GM10266 (cell line): ENCODE data around the gene PTHLH.

Source experiments
- DNase-seq: peaks from one replicate; pipeline ENCODE4 v3.0.0; 2012; ENCODE audit errors: extremely low spot score
- TF ChIP-seq, protein P1 (sequence below): IDR thresholded peaks from 2 replicates; pipeline ENCODE4 v1.5.1; 2012; ENCODE audit warnings: mild to moderate bottlenecking, low read depth; ENCODE audit not compliant: control insufficient read depth, insufficient read depth; ENCODE audit errors: missing control alignments

Gene PTHLH

DNA sequence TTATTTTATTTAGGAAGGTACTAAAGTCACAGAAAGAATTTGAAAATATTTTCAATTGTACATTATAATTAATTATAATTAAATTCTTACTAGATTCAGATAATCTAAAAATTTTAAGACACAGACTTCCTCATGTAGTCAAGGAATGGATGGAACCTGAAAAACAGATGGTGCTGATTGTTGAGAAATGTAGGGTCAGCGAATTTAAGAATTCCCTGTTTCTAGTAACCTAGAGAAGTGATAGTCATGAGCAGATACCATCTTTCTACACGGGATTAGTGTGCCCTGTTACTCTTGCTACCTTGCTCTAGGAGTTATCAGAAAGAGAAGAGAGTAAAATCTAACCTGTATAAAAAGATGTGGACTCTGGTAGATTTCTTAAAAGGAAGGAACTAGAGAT, 37.5 kb upstream of the PTHLH start:
- no peak for DNase-seq
- TF ChIP-seq, protein P1, sequence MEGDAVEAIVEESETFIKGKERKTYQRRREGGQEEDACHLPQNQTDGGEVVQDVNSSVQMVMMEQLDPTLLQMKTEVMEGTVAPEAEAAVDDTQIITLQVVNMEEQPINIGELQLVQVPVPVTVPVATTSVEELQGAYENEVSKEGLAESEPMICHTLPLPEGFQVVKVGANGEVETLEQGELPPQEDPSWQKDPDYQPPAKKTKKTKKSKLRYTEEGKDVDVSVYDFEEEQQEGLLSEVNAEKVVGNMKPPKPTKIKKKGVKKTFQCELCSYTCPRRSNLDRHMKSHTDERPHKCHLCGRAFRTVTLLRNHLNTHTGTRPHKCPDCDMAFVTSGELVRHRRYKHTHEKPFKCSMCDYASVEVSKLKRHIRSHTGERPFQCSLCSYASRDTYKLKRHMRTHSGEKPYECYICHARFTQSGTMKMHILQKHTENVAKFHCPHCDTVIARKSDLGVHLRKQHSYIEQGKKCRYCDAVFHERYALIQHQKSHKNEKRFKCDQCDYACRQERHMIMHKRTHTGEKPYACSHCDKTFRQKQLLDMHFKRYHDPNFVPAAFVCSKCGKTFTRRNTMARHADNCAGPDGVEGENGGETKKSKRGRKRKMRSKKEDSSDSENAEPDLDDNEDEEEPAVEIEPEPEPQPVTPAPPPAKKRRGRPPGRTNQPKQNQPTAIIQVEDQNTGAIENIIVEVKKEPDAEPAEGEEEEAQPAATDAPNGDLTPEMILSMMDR: no peak

DNA sequence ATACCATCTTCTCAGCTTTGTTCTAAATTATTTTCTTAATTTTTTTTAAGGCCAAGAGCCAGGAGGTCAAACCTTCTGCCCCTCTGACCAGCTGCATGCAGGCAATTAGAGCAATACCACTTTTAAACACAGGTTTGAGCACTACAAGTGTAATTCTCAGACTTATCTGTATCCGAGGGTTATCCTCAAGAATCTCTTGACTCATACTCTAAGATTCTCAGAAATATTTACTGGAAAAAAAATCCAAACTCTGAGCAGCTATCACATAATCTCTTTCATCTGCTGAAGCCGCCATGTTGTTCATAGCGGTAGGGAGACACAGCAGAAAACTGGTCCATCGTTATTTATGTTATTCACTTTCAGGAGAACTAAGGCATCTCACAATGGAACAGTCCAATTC, 27.4 kb upstream of the PTHLH start:
- TF ChIP-seq, protein P1: no peak
- no peak for DNase-seq

DNA sequence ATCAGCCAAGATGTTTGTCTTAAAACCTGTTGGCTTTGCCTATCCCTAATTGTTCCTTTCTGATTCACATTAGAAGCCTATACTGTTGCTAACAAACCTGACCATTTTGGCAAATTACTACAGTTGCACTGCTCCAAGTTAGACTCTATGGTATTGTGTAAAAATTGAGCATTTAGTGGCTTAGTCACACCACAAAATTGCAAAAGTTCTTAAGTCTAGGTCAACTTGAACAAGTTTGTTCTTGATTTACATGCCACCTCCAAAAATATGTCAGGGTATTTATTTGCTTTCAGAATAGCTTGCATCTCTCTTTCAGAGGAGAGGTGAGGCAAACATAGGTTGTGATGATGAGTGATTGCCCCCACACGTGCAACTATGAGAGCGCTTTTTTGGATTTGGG, 27.0 kb upstream of the PTHLH start:
- TF ChIP-seq, protein P1: no peak
- no peak for DNase-seq

DNA sequence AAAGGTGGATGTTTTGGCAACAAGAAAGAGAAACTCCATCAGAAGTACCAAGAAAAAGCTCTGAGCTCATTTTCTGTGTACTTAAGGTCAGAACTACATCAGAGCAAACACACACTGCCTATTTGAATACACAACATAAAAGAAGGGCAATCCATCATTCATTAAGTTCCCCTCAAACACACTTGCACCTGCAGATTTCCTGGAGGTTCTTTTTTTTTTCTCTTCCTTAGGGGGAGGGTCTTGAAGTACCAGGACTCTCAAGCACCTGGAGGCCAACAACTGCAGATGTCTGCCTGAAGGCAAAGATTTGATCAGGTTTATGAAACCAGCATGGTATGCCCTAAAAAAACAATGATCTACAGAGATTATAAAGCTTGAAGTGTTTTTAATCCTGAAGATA, 26.1 kb upstream of the PTHLH start:
- no peak for DNase-seq
- TF ChIP-seq, protein P1: no peak

DNA sequence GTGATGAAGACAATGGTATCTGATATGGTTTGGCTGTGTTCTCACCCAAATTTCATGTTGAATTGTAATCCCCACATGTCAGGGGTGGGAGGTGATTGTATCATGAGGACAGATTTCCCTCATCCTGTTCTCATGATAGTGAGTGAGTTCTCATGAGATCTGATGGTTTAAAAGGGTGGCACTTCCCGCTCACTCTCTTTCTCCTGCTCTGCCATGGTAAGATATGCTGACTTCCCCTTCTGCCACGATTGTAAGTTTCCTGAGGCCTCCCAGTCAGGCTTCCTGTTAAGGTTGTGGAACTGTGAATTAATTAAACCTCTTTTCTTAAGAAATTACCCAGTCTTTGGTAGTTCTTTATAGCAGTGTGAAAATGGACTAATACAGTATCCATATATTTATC, 25.6 kb upstream of the PTHLH start:
- DNase-seq: no peak

DNA sequence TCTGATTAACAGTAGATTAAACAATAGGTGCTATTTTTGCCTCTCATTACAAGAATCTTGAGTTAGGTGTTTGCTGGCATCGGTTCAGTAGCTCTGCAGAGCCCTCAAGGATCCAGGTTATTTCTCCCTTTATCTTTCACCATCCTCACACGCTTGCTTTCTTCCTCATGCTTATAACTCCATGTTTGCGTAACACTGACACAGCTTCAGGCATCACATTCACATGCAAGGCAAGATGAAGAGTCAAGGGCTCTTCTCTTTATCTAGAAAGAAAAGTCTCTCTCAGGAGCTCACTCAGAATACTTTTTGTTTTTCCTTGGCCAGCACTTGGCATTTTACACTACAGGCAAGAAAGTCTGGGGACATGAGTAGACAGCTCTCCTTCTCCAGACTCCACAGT, 24.2 kb upstream of the PTHLH start:
- no peak for DNase-seq
- TF ChIP-seq, protein P1: no peak

More for the DNA sequence above, 25.6 kb upstream of the PTHLH start:
- TF ChIP-seq, protein P1: no peak

DNA sequence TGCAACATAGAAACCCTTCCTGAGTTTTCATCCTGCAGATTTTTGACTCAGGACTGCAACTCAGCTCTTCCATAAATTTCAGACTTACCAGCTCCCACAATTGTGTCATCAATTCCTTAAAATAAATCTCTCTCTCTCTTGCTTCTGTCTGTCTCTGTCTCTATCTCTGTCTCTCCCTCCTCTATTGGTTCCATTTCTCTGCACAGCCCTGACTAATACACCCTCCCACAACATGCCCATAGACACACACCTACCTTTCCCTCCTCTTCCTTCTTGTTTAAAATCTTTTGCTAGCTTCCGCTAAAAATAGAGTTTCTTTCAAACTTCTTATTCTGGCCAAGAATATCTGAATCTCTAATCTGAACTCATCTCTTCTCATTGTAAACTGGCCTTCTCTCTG, 22.9 kb upstream of the PTHLH start:
- DNase-seq: no peak
- TF ChIP-seq, protein P1: no peak
